ENCODE results near the gene CSTB. TPM values are rescaled to one million over a fixed set of nuclear protein-coding genes. Genes with fewer than 3 reads are reported as not detected.

CSTB gene
- total RNA-seq, 1 donor from 2014 or later, result 36.1 TPM

GRCh38 chr21:43726686-43727518 lies 49.2 kb downstream of the CSTB start:
- intact Hi-C loops (cut with DNase I), result no loop called here
- DNase-seq, result peak; percentile 74
- no peak for ATAC-seq (ENCODE audit: poor library complexity)

Other genes with a start within 250 kb of the CSTB start
- gene HSF2BP, start 116.8 kb downstream of the CSTB start, total RNA-seq, result not detected
- 8.4 TPM for gene RRP1B, start 116.7 kb downstream of the CSTB start, total RNA-seq
- gene PDXK, start 57.2 kb downstream of the CSTB start, total RNA-seq, result 93.8 TPM
- 9.4 TPM for gene RRP1, start 13.3 kb upstream of the CSTB start, total RNA-seq
- gene AGPAT3, start 88.9 kb upstream of the CSTB start, total RNA-seq, result 96.3 TPM
- 20.3 TPM for gene TRAPPC10, start 236.0 kb upstream of the CSTB start, total RNA-seq